ENCODE results near the gene SFRP2. TPM values are rescaled to one million over a fixed set of nuclear protein-coding genes. Genes with fewer than 3 reads are reported as not detected.

The SFRP2 gene, protein sequence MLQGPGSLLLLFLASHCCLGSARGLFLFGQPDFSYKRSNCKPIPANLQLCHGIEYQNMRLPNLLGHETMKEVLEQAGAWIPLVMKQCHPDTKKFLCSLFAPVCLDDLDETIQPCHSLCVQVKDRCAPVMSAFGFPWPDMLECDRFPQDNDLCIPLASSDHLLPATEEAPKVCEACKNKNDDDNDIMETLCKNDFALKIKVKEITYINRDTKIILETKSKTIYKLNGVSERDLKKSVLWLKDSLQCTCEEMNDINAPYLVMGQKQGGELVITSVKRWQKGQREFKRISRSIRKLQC
- polyA plus RNA-seq (2013, experiment 1 of 2), result 6.0 TPM
- 6.2 TPM for polyA plus RNA-seq (2013, experiment 2 of 2)

DNA sequence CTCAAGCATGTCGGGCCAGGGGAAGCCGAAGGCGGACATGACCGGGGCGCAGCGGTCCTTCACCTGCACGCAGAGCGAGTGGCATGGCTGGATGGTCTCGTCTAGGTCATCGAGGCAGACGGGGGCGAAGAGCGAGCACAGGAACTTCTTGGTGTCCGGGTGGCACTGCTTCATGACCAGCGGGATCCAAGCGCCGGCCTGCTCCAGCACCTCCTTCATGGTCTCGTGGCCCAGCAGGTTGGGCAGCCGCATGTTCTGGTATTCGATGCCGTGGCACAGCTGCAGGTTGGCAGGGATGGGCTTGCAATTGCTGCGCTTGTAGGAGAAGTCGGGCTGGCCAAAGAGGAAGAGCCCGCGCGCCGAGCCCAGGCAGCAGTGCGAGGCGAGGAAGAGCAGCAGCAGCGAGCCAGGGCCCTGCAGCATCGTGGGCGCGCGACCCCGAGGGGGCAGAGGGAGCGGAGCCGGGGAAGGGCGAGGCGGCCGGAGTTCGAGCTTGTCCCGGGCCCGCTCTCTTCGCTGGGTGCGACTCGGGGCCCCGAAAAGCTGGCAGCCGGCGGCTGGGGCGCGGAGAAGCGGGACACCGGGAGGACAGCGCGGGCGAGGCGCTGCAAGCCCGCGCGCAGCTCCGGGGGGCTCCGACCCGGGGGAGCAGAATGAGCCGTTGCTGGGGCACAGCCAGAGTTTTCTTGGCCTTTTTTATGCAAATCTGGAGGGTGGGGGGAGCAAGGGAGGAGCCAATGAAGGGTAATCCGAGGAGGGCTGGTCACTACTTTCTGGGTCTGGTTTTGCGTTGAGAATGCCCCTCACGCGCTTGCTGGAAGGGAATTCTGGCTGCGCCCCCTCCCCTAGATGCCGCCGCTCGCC lies at the start of gene SFRP2:
Gene SFRP2 (minus strand): TSS at position 671 of the 864 bp plus-strand sequence. CDS start 248 bp downstream, at position 423.
- under 1% methylated on average over 71 of the region's 72 CpGs for WGBS
- H2AK5ac ChIP-seq (ENCODE audit: low read length, severe bottlenecking), result no peak within 1 kb of the TSS
- peak; percentile 35 for DNase-seq

DNA sequence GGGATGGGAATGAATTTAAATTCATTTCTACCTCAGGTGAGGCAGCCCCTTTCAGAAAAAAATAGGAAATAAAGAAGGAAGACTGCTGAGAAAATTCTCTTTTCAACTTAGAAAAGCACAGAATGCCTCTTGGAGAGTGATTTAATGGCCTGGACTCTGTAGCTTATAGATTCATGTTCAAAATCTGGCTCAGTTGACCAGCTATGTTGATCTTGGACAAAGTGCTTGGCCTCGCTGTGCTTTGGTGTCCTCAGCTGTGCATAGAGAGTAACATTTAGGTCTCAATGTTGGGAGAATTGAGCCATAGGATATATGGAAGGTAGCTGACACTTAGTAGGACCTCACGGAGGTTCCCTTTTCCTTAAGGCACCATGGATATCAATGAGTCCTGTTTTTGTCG lies 49.7 kb upstream of the SFRP2 start:
- WGBS, result 52% methylated on average over 3 of the region's 3 CpGs
- no peaks in the 10 kb centered on the region for H3K4me1 ChIP-seq (ENCODE audit: control insufficient read depth, insufficient read depth, low read depth, low read length)
- no peak overlapping the region for H3K9ac ChIP-seq (ENCODE audit: low read length)
- H4K8ac ChIP-seq (ENCODE audit: low read length), result no peak overlapping the region
- H3K4ac ChIP-seq (ENCODE audit: low read depth in 1 of 2, low read length in 2 of 2), result no peak overlapping the region
- no peak overlapping the region for H2AFZ ChIP-seq (ENCODE audit: low read depth, low read length)
- H2BK15ac ChIP-seq (ENCODE audit: low read depth, poor library complexity, severe bottlenecking), result no peak overlapping the region
- no peak overlapping the region for H3K27ac ChIP-seq (ENCODE audit: low read length, poor library complexity, severe bottlenecking)
- no peak overlapping the region for H3K4me3 ChIP-seq (ENCODE audit: insufficient read depth in 1 of 2, low read depth in 1 of 2, low read length in 2 of 2)
- no peak overlapping the region for H4K91ac ChIP-seq (ENCODE audit: low read length)
- H3K9me3 ChIP-seq (ENCODE audit: control insufficient read depth, low read length), result no peaks in the 10 kb centered on the region
- no peaks in the 10 kb centered on the region for H3K79me1 ChIP-seq (replicated peaks; ENCODE audit: low read length, poor library complexity, severe bottlenecking)
- no peak overlapping the region for H2BK5ac ChIP-seq (ENCODE audit: low read depth, low read length, poor library complexity, severe bottlenecking)
- no peak overlapping the region for H3K23ac ChIP-seq (ENCODE audit: low read length in 2 of 2)
- peaks cover 4 to 10% of the 10 kb centered on the region in 2 experiments for H3K27me3 ChIP-seq (ENCODE audit: control insufficient read depth in 1 of 2, insufficient read depth in 1 of 2, low read length in 2 of 2)
- no peak overlapping the region for H2BK12ac ChIP-seq (ENCODE audit: low read length in 2 of 2)
- H3K14ac ChIP-seq (ENCODE audit: low read length in 2 of 2), result no peak overlapping the region
- no peak for DNase-seq
- no peak overlapping the region for H3K18ac ChIP-seq (ENCODE audit: low read depth in 1 of 2, low read length in 2 of 2)
- no peak overlapping the region for H2AK5ac ChIP-seq (ENCODE audit: low read length, severe bottlenecking)
- H2BK120ac ChIP-seq (ENCODE audit: low read depth, low read length), result no peak overlapping the region
- H3K36me3 ChIP-seq (ENCODE audit: control insufficient read depth in 1 of 2, insufficient read depth in 2 of 2, low read depth in 1 of 2, low read length in 2 of 2), result no peaks in the 10 kb centered on the region
- no peak overlapping the region for H3K4me2 ChIP-seq (ENCODE audit: low read length, poor library complexity, severe bottlenecking)

More for the DNA sequence above, at the start of gene SFRP2:
- H3K36me3 ChIP-seq (ENCODE audit: control insufficient read depth in 1 of 2, insufficient read depth in 2 of 2, low read depth in 1 of 2, low read length in 2 of 2), result peaks cover 3 to 7% of the 10 kb centered on the region in 2 experiments
- H3K9me3 ChIP-seq (ENCODE audit: control insufficient read depth, low read length), result no peaks in the 10 kb centered on the region
- H3K18ac ChIP-seq (ENCODE audit: low read depth in 1 of 2, low read length in 2 of 2), result peak within 1 kb of the TSS; percentile 49 to 69
- H2BK5ac ChIP-seq (ENCODE audit: low read depth, low read length, poor library complexity, severe bottlenecking), result no peak within 1 kb of the TSS
- H3K4me1 ChIP-seq (ENCODE audit: control insufficient read depth, insufficient read depth, low read depth, low read length), result peaks cover 26% of the 10 kb centered on the region
- no peaks in the 10 kb centered on the region for H3K79me1 ChIP-seq (replicated peaks; ENCODE audit: low read length, poor library complexity, severe bottlenecking)
- peak within 1 kb of the TSS; percentile 84 for H2BK15ac ChIP-seq (ENCODE audit: low read depth, poor library complexity, severe bottlenecking)
- H3K4me3 ChIP-seq (ENCODE audit: insufficient read depth in 1 of 2, low read depth in 1 of 2, low read length in 2 of 2), result peak within 1 kb of the TSS; percentile 8 to 74
- H2BK12ac ChIP-seq (ENCODE audit: low read length in 2 of 2), result peak within 1 kb of the TSS; percentile 21 to 50
- peak within 1 kb of the TSS; percentile 67 to 71 for H3K23ac ChIP-seq (ENCODE audit: low read length in 2 of 2)
- no peak within 1 kb of the TSS for H3K27ac ChIP-seq (ENCODE audit: low read length, poor library complexity, severe bottlenecking)
- peak within 1 kb of the TSS; percentile 64 for H3K4me2 ChIP-seq (ENCODE audit: low read length, poor library complexity, severe bottlenecking)
- H2AFZ ChIP-seq (ENCODE audit: low read depth, low read length), result no peak within 1 kb of the TSS
- H4K8ac ChIP-seq (ENCODE audit: low read length), result no peak within 1 kb of the TSS
- H2BK120ac ChIP-seq (ENCODE audit: low read depth, low read length), result no peak within 1 kb of the TSS
- no peak within 1 kb of the TSS for H3K4ac ChIP-seq (ENCODE audit: low read depth in 1 of 2, low read length in 2 of 2)
- H3K14ac ChIP-seq (ENCODE audit: low read length in 2 of 2), result peak within 1 kb of the TSS in 1 of 2 experiments; percentile 23
- H3K27me3 ChIP-seq (ENCODE audit: control insufficient read depth in 1 of 2, insufficient read depth in 1 of 2, low read length in 2 of 2), result peaks cover 53 to 82% of the 10 kb centered on the region in 2 experiments
- H3K9ac ChIP-seq (ENCODE audit: low read length), result peak within 1 kb of the TSS; percentile 86
- H4K91ac ChIP-seq (ENCODE audit: low read length), result peak within 1 kb of the TSS; percentile 46

DNA sequence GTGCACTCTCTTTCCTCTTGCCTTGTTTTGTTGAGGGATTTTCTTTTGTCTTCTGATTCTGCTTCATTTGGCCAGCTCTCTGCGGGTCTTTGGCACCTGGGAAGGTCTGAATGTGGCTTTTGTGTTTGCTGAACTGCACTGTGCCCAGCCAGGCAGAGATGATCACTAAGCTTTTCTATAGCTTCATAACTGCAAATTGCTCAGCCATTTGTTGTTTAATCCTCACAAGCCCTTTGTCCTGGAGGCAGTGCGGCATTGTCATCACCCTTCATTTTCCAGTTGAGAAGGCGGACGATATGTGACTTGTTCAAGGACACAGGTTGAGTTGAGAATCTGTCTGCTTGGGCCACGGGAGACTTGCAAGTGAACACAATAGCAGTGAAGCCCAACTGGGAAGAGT lies 46.0 kb upstream of the SFRP2 start:
- H2AFZ ChIP-seq (ENCODE audit: low read depth, low read length), result no peak overlapping the region
- no peak overlapping the region for H2BK120ac ChIP-seq (ENCODE audit: low read depth, low read length)
- H3K4ac ChIP-seq (ENCODE audit: low read depth in 1 of 2, low read length in 2 of 2), result no peak overlapping the region
- no peak overlapping the region for H2BK12ac ChIP-seq (ENCODE audit: low read length in 2 of 2)
- no peak overlapping the region for H3K4me3 ChIP-seq (ENCODE audit: insufficient read depth in 1 of 2, low read depth in 1 of 2, low read length in 2 of 2)
- H2AK5ac ChIP-seq (ENCODE audit: low read length, severe bottlenecking), result no peak overlapping the region
- no peak overlapping the region for H2BK5ac ChIP-seq (ENCODE audit: low read depth, low read length, poor library complexity, severe bottlenecking)
- H2BK15ac ChIP-seq (ENCODE audit: low read depth, poor library complexity, severe bottlenecking), result no peak overlapping the region
- no peaks in the 10 kb centered on the region for H3K4me1 ChIP-seq (ENCODE audit: control insufficient read depth, insufficient read depth, low read depth, low read length)
- no peak overlapping the region for H3K4me2 ChIP-seq (ENCODE audit: low read length, poor library complexity, severe bottlenecking)
- peaks cover 4 to 13% of the 10 kb centered on the region in 2 experiments for H3K27me3 ChIP-seq (ENCODE audit: control insufficient read depth in 1 of 2, insufficient read depth in 1 of 2, low read length in 2 of 2)
- H3K36me3 ChIP-seq (ENCODE audit: control insufficient read depth in 1 of 2, insufficient read depth in 2 of 2, low read depth in 1 of 2, low read length in 2 of 2), result no peaks in the 10 kb centered on the region
- H3K79me1 ChIP-seq (replicated peaks; ENCODE audit: low read length, poor library complexity, severe bottlenecking), result no peaks in the 10 kb centered on the region
- H3K9me3 ChIP-seq (ENCODE audit: control insufficient read depth, low read length), result no peaks in the 10 kb centered on the region
- no peak for DNase-seq
- H3K18ac ChIP-seq (ENCODE audit: low read depth in 1 of 2, low read length in 2 of 2), result no peak overlapping the region
- WGBS, result 78% methylated on average over 5 of the region's 5 CpGs
- H3K23ac ChIP-seq (ENCODE audit: low read length in 2 of 2), result no peak overlapping the region
- H3K14ac ChIP-seq (ENCODE audit: low read length in 2 of 2), result no peak overlapping the region
- no peak overlapping the region for H4K91ac ChIP-seq (ENCODE audit: low read length)
- H3K27ac ChIP-seq (ENCODE audit: low read length, poor library complexity, severe bottlenecking), result no peak overlapping the region
- H3K9ac ChIP-seq (ENCODE audit: low read length), result no peak overlapping the region
- H4K8ac ChIP-seq (ENCODE audit: low read length), result no peak overlapping the region

DNA sequence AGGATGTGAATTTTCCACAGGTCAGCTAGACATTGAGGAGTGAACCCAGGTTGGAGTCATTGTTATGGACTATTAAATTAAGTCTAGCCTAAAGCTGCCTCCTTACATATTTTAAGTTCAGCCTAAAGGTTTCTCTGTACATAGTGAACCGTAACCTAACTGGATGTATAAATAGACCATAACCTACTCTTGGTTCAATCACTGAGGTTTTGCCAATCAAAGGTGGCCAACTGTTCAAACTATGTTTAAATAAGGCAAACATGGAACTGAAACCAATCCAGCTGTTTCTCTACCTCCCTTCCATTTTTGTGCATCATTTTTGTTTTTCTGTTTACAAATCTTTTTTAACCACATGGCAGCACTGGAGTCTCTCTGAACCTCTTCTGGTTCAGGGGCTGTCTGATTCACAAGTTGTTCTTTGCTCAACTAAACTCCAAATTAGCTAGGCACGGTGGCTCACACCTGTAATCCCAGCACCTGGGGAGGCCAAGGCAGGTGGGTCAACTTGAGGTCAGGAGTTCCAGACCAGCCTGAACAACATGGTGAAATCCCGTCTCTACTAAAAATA lies 43.9 kb upstream of the SFRP2 start:
- H3K4me1 ChIP-seq (ENCODE audit: control insufficient read depth, insufficient read depth, low read depth, low read length), result no peaks in the 10 kb centered on the region
- H2BK120ac ChIP-seq (ENCODE audit: low read depth, low read length), result no peak overlapping the region
- H3K9me3 ChIP-seq (ENCODE audit: control insufficient read depth, low read length), result no peaks in the 10 kb centered on the region
- 92% methylated on average over 2 of the region's 3 CpGs for WGBS
- no peak overlapping the region for H2BK15ac ChIP-seq (ENCODE audit: low read depth, poor library complexity, severe bottlenecking)
- H2BK12ac ChIP-seq (ENCODE audit: low read length in 2 of 2), result no peak overlapping the region
- no peak overlapping the region for H3K23ac ChIP-seq (ENCODE audit: low read length in 2 of 2)
- H3K79me1 ChIP-seq (replicated peaks; ENCODE audit: low read length, poor library complexity, severe bottlenecking), result no peaks in the 10 kb centered on the region
- no peak overlapping the region for H2BK5ac ChIP-seq (ENCODE audit: low read depth, low read length, poor library complexity, severe bottlenecking)
- no peak overlapping the region for H3K4ac ChIP-seq (ENCODE audit: low read depth in 1 of 2, low read length in 2 of 2)
- peaks cover 4 to 13% of the 10 kb centered on the region in 2 experiments for H3K27me3 ChIP-seq (ENCODE audit: control insufficient read depth in 1 of 2, insufficient read depth in 1 of 2, low read length in 2 of 2)
- DNase-seq, result no peak
- no peak overlapping the region for H4K91ac ChIP-seq (ENCODE audit: low read length)
- no peak overlapping the region for H2AK5ac ChIP-seq (ENCODE audit: low read length, severe bottlenecking)
- H2AFZ ChIP-seq (ENCODE audit: low read depth, low read length), result no peak overlapping the region
- no peaks in the 10 kb centered on the region for H3K36me3 ChIP-seq (ENCODE audit: control insufficient read depth in 1 of 2, insufficient read depth in 2 of 2, low read depth in 1 of 2, low read length in 2 of 2)
- no peak overlapping the region for H3K27ac ChIP-seq (ENCODE audit: low read length, poor library complexity, severe bottlenecking)
- no peak overlapping the region for H3K4me3 ChIP-seq (ENCODE audit: insufficient read depth in 1 of 2, low read depth in 1 of 2, low read length in 2 of 2)
- no peak overlapping the region for H3K14ac ChIP-seq (ENCODE audit: low read length in 2 of 2)
- H3K9ac ChIP-seq (ENCODE audit: low read length), result no peak overlapping the region
- H3K18ac ChIP-seq (ENCODE audit: low read depth in 1 of 2, low read length in 2 of 2), result no peak overlapping the region
- H4K8ac ChIP-seq (ENCODE audit: low read length), result no peak overlapping the region
- H3K4me2 ChIP-seq (ENCODE audit: low read length, poor library complexity, severe bottlenecking), result no peak overlapping the region

Data from mesenchymal stem cell (in vitro differentiated cells and primary cell).